Measurements from ENCODE around the gene KRTAP9-6.
"Not testable (repeated sequence)": the region's sequence is repeated elsewhere in the genome, so short reads cannot be mapped to it uniquely, and the experiment has no call there.

Gene KRTAP9-6

GRCh38 chr17:41249637-41250240, 15.4 kb upstream of the KRTAP9-6 start, which contains the start of gene KRTAP9-4:
Gene KRTAP9-4 (plus strand): TSS chr17:41249687. CDS start chr17:41249721, 34 bp downstream.
- not testable (repeated sequence) for H3K4me1 ChIP-seq (ENCODE audit: insufficient read depth, low read length); H3K9me3 ChIP-seq (ENCODE audit: low read length); H3K36me3 ChIP-seq (ENCODE audit: insufficient read depth, low read length); H3K27me3 ChIP-seq (ENCODE audit: control insufficient read depth in 1 of 2, insufficient read depth in 2 of 2, low read length in 2 of 2); H3K27ac ChIP-seq (ENCODE audit: low read depth, low read length); H3K4me3 ChIP-seq (ENCODE audit: low read depth in 1 of 2, low read length in 2 of 2); H3K9ac ChIP-seq (ENCODE audit: low read length)

- Histone ChIP-seq H3K36me3 (ENCODE audit: insufficient read depth, low read length) (no peaks in the 10 kb centered on the region), H3K4me3 (ENCODE audit: low read depth in 1 of 2, low read length in 2 of 2) (no peak overlapping the region), H3K9ac (ENCODE audit: low read length) (no peak overlapping the region), H3K27ac (ENCODE audit: low read depth, low read length) (no peak overlapping the region), H3K9me3 (ENCODE audit: low read length) (no peaks in the 10 kb centered on the region), H3K27me3 (ENCODE audit: control insufficient read depth in 1 of 2, insufficient read depth in 2 of 2, low read length in 2 of 2) (no peaks in the 10 kb centered on the region), H3K4me1 (ENCODE audit: insufficient read depth, low read length) (no peaks in the 10 kb centered on the region)
These were observed 13.9 kb upstream of the KRTAP9-6 start for GRCh38 chr17:41251261-41251660.

GRCh38 chr17:41254861-41255260, 10.3 kb upstream of the KRTAP9-6 start:
- H3K4me1 ChIP-seq (ENCODE audit: insufficient read depth, low read length), result no peaks in the 10 kb centered on the region
- H3K36me3 ChIP-seq (ENCODE audit: insufficient read depth, low read length), result no peaks in the 10 kb centered on the region
- no peak overlapping the region for H3K9ac ChIP-seq (ENCODE audit: low read length)
- H3K27me3 ChIP-seq (ENCODE audit: control insufficient read depth in 1 of 2, insufficient read depth in 2 of 2, low read length in 2 of 2), result no peaks in the 10 kb centered on the region
- no peak overlapping the region for H3K4me3 ChIP-seq (ENCODE audit: low read depth in 1 of 2, low read length in 2 of 2)
- no peaks in the 10 kb centered on the region for H3K9me3 ChIP-seq (ENCODE audit: low read length)
- no peak overlapping the region for H3K27ac ChIP-seq (ENCODE audit: low read depth, low read length)

- H3K4me1 ChIP-seq (ENCODE audit: insufficient read depth, low read length); H3K9me3 ChIP-seq (ENCODE audit: low read length); H3K27ac ChIP-seq (ENCODE audit: low read depth, low read length); H3K36me3 ChIP-seq (ENCODE audit: insufficient read depth, low read length); H3K27me3 ChIP-seq (ENCODE audit: control insufficient read depth in 1 of 2, insufficient read depth in 2 of 2, low read length in 2 of 2); H3K4me3 ChIP-seq (ENCODE audit: low read depth in 1 of 2, low read length in 2 of 2); H3K9ac ChIP-seq (ENCODE audit: low read length): not testable (repeated sequence)
These were observed 9.5 kb upstream of the KRTAP9-6 start, which contains the start of gene KRTAP9-9 for GRCh38 chr17:41255381-41256290. Gene KRTAP9-9 (plus strand): TSS chr17:41255384.

GRCh38 chr17:41256291-41256685, 8.9 kb upstream of the KRTAP9-6 start:
- Histone ChIP-seq H3K9me3 (ENCODE audit: low read length) (no peaks in the 10 kb centered on the region), H3K27me3 (ENCODE audit: control insufficient read depth in 1 of 2, insufficient read depth in 2 of 2, low read length in 2 of 2) (no peaks in the 10 kb centered on the region), H3K4me3 (ENCODE audit: low read depth in 1 of 2, low read length in 2 of 2) (no peak overlapping the region), H3K4me1 (ENCODE audit: insufficient read depth, low read length) (no peaks in the 10 kb centered on the region), H3K27ac (ENCODE audit: low read depth, low read length) (no peak overlapping the region), H3K36me3 (ENCODE audit: insufficient read depth, low read length) (no peaks in the 10 kb centered on the region), H3K9ac (ENCODE audit: low read length) (no peak overlapping the region)

- no peak overlapping the region for H3K27ac ChIP-seq (ENCODE audit: low read depth, low read length)
- no peaks in the 10 kb centered on the region for H3K9me3 ChIP-seq (ENCODE audit: low read length)
- no peak overlapping the region for H3K4me3 ChIP-seq (ENCODE audit: low read depth in 1 of 2, low read length in 2 of 2)
- H3K4me1 ChIP-seq (ENCODE audit: insufficient read depth, low read length), result no peaks in the 10 kb centered on the region
- H3K36me3 ChIP-seq (ENCODE audit: insufficient read depth, low read length), result no peaks in the 10 kb centered on the region
- H3K27me3 ChIP-seq (ENCODE audit: control insufficient read depth in 1 of 2, insufficient read depth in 2 of 2, low read length in 2 of 2), result no peaks in the 10 kb centered on the region
- no peak overlapping the region for H3K9ac ChIP-seq (ENCODE audit: low read length)
These were observed 6.8 kb upstream of the KRTAP9-6 start for GRCh38 chr17:41258406-41258805.

GRCh38 chr17:41263212-41263611, 2.0 kb upstream of the KRTAP9-6 start:
- Histone ChIP-seq H3K9ac (ENCODE audit: low read length) (no peak overlapping the region), H3K9me3 (ENCODE audit: low read length) (no peaks in the 10 kb centered on the region), H3K4me3 (ENCODE audit: low read depth in 1 of 2, low read length in 2 of 2) (no peak overlapping the region), H3K36me3 (ENCODE audit: insufficient read depth, low read length) (no peaks in the 10 kb centered on the region), H3K27ac (ENCODE audit: low read depth, low read length) (no peak overlapping the region), H3K27me3 (ENCODE audit: control insufficient read depth in 1 of 2, insufficient read depth in 2 of 2, low read length in 2 of 2) (no peaks in the 10 kb centered on the region), H3K4me1 (ENCODE audit: insufficient read depth, low read length) (no peaks in the 10 kb centered on the region)

GRCh38 chr17:41264599-41264998, 579 bp upstream of the KRTAP9-6 start:
- no peak overlapping the region for H3K9ac ChIP-seq (ENCODE audit: low read length)
- H3K4me1 ChIP-seq (ENCODE audit: insufficient read depth, low read length), result no peaks in the 10 kb centered on the region
- no peaks in the 10 kb centered on the region for H3K9me3 ChIP-seq (ENCODE audit: low read length)

GRCh38 chr17:41267711-41268110, 2.5 kb downstream of the KRTAP9-6 start:
- Histone ChIP-seq H3K27me3 (ENCODE audit: control insufficient read depth in 1 of 2, insufficient read depth in 2 of 2, low read length in 2 of 2) (no peaks in the 10 kb centered on the region), H3K9ac (ENCODE audit: low read length) (no peak overlapping the region), H3K36me3 (ENCODE audit: insufficient read depth, low read length) (no peaks in the 10 kb centered on the region), H3K4me3 (ENCODE audit: low read depth in 1 of 2, low read length in 2 of 2) (no peak overlapping the region), H3K9me3 (ENCODE audit: low read length) (no peaks in the 10 kb centered on the region), H3K27ac (ENCODE audit: low read depth, low read length) (no peak overlapping the region), H3K4me1 (ENCODE audit: insufficient read depth, low read length) (no peaks in the 10 kb centered on the region)

More at GRCh38 chr17:41264599-41264998, 579 bp upstream of the KRTAP9-6 start:
- Histone ChIP-seq H3K27ac (ENCODE audit: low read depth, low read length) (no peak overlapping the region), H3K27me3 (ENCODE audit: control insufficient read depth in 1 of 2, insufficient read depth in 2 of 2, low read length in 2 of 2) (no peaks in the 10 kb centered on the region), H3K4me3 (ENCODE audit: low read depth in 1 of 2, low read length in 2 of 2) (no peak overlapping the region), H3K36me3 (ENCODE audit: insufficient read depth, low read length) (no peaks in the 10 kb centered on the region)

GRCh38 chr17:41271323-41271722, 6.1 kb downstream of the KRTAP9-6 start:
- not testable (repeated sequence) for H3K36me3 ChIP-seq (ENCODE audit: insufficient read depth, low read length); H3K9me3 ChIP-seq (ENCODE audit: low read length); H3K27me3 ChIP-seq (ENCODE audit: control insufficient read depth in 1 of 2, insufficient read depth in 2 of 2, low read length in 2 of 2); H3K4me1 ChIP-seq (ENCODE audit: insufficient read depth, low read length); H3K9ac ChIP-seq (ENCODE audit: low read length); H3K4me3 ChIP-seq (ENCODE audit: low read depth in 1 of 2, low read length in 2 of 2); H3K27ac ChIP-seq (ENCODE audit: low read depth, low read length)

GRCh38 chr17:41271858-41272257, 6.7 kb downstream of the KRTAP9-6 start:
- H3K9me3 ChIP-seq (ENCODE audit: low read length), result no peaks in the 10 kb centered on the region
- no peak overlapping the region for H3K9ac ChIP-seq (ENCODE audit: low read length)
- no peak overlapping the region for H3K4me3 ChIP-seq (ENCODE audit: low read depth in 1 of 2, low read length in 2 of 2)
- H3K27ac ChIP-seq (ENCODE audit: low read depth, low read length), result no peak overlapping the region
- H3K27me3 ChIP-seq (ENCODE audit: control insufficient read depth in 1 of 2, insufficient read depth in 2 of 2, low read length in 2 of 2), result no peaks in the 10 kb centered on the region
- no peaks in the 10 kb centered on the region for H3K4me1 ChIP-seq (ENCODE audit: insufficient read depth, low read length)
- no peaks in the 10 kb centered on the region for H3K36me3 ChIP-seq (ENCODE audit: insufficient read depth, low read length)

Measured in muscle layer of colon (tissue), 2 donors.